Measurements from ENCODE around the gene SEMA5B. TPM values are rescaled to one million over a fixed set of nuclear protein-coding genes. Genes with fewer than 3 reads are reported as not detected.

SEMA5B gene
- total and polyA plus RNA-seq, 9 of the 15 experiments (the other 6 are each of a cell fraction or from before 2014, with no cell fraction given): not detected

GRCh38 chr3:123066896-123067688 is 39.5 kb upstream of the SEMA5B start, which contains the start of gene PDIA5:
Gene PDIA5, plus strand, starts transcription at chr3:123067025. Its CDS starts 140 bp downstream, at chr3:123067165.
- ChIA-PET POLR2A (interaction anchor here (0.7 to 2.4 kb wide), 5 partner anchors 10 to 29 kb away, joined by 3 to 20 read pairs (median 7); no protein-coding TSS in a partner anchor), CTCF (ENCODE audit: low intra/inter-chr PET ratio) (no interaction called here)
- Histone ChIP-seq H3K9me3 (replicated peaks; ENCODE audit: control insufficient read depth, insufficient read depth, low read depth, low read length) (no peaks in the 10 kb centered on the region), H3K9ac (ENCODE audit: insufficient read depth in 1 of 2, low read depth in 2 of 2, low read length in 2 of 2) (peak within 1 kb of the TSS; percentile 82 to 98), H3K36me3 (ENCODE audit: control insufficient read depth, insufficient read depth, low read length) (peaks cover 6% of the 10 kb centered on the region; the same call in 1 of the 3 replicates), H3K27ac (ENCODE audit: extremely low read depth, low read depth, low read length) (peak within 1 kb of the TSS; percentile 72), H4K20me1 (replicated peaks; ENCODE audit: control insufficient read depth, insufficient read depth, low read length) (peaks cover 26% of the 10 kb centered on the region), H3K27me3 (ENCODE audit: control insufficient read depth in 2 of 2, insufficient read depth in 2 of 2, low read length in 2 of 2) (no peaks in the 10 kb centered on the region), H3K9me1 (ENCODE audit: control insufficient read depth, insufficient read depth, low read length) (peaks cover 5% of the 10 kb centered on the region), H3K4me1 (replicated peaks in 1 of 2; ENCODE audit: control insufficient read depth in 2 of 2, insufficient read depth in 2 of 2, low read length in 2 of 2) (peaks cover 25 to 34% of the 10 kb centered on the region in 2 experiments), H3K79me2 (ENCODE audit: control insufficient read depth, insufficient read depth, low read length) (peaks cover 51% of the 10 kb centered on the region), H3K4me3 (peak within 1 kb of the TSS; percentile 83), H3K4me2 (ENCODE audit: insufficient read depth, low read length) (peak within 1 kb of the TSS; percentile 92), H2AFZ (ENCODE audit: low read depth, low read length) (peak within 1 kb of the TSS; percentile 79)
- WGBS (ENCODE audit: insufficient coverage, low coverage, missing lambda C conversion rate): 2% methylated on average over 31 of the region's 72 CpGs
- ATAC-seq (peak; percentile 92), FAIRE-seq (peak; percentile 87), DNase-seq (ENCODE audit: extremely low read depth in 1 of 4, low spot score in 3 of 4) (peak; percentile 83 to 90 (median 86))
- in situ Hi-C loops (cut with MboI): no loop called here
- intact Hi-C loops (cut with micrococcal nuclease): no loop called here
- no TSS peak for BruUV-seq (replicated peaks)
- TF ChIP-seq CREB3L1 (IDR thresholded peaks at IDR 0.05; ENCODE audit: borderline replicate concordance, low read depth) (peak; percentile 98), ZFX (CRISPR knock-in tag; IDR thresholded peaks at IDR 0.05) (peak; percentile 55), ZNF431 (CRISPR knock-in tag; IDR thresholded peaks at IDR 0.05) (0 out of 2 replicates have a peak, but pooled peaks have one; percentile 11), ARID4B (CRISPR knock-in tag; IDR thresholded peaks at IDR 0.05) (peak; percentile 38; the same call in 1 of the 2 replicates), TCF7L2 (IDR thresholded peaks at IDR 0.05; ENCODE audit: low read depth, low read length) (no peak)

Data from K562 (cell line).